Neuron (in vitro differentiated cells): ENCODE measurements around the gene MRPL18.
"Not testable (repeated sequence)": the region's sequence is repeated elsewhere in the genome, so short reads cannot be mapped to it uniquely, and the experiment has no call there.

Experiments used
- H2AFZ ChIP-seq: one replicate; pipeline ENCODE4 v1.6.1; 2013; ENCODE audit warnings: low read depth, mild to moderate bottlenecking, inconsistent platforms, low read length, moderate library complexity
- H3K27me3 ChIP-seq: one replicate; pipeline ENCODE4 v1.6.1; 2013; ENCODE audit warnings: low read length; ENCODE audit not compliant: insufficient read depth
- H3K36me3 ChIP-seq: one replicate; pipeline ENCODE4 v1.6.1; 2013; ENCODE audit warnings: low read length; ENCODE audit not compliant: insufficient read depth
- H3K4me1 ChIP-seq: one replicate; pipeline ENCODE4 v1.6.1; 2013; ENCODE audit warnings: low read length; ENCODE audit not compliant: insufficient read depth
- H3K4me3 ChIP-seq: 2 replicates; pipeline ENCODE4 v1.5.1; 2013; ENCODE audit warnings: mild to moderate bottlenecking, low read length, moderate library complexity
- H3K9me3 ChIP-seq: one replicate; pipeline ENCODE4 v1.6.1; 2013; ENCODE audit warnings: low read length

Gene MRPL18

GRCh38 chr6:159789377-159790148 lies 704 bp upstream of the MRPL18 start, which contains the start of gene TCP1:
Gene TCP1, minus strand, starts transcription at chr6:159789602. Its CDS starts 134 bp downstream, at chr6:159789468.
- H2AFZ ChIP-seq = peak within 1 kb of the TSS; percentile 47
- H3K4me1 ChIP-seq = peaks cover 29% of the 10 kb centered on the region
- no peaks in the 10 kb centered on the region for H3K9me3 ChIP-seq
- H3K36me3 ChIP-seq = peaks cover 62% of the 10 kb centered on the region
- no peaks in the 10 kb centered on the region for H3K27me3 ChIP-seq
- H3K4me3 ChIP-seq = peak within 1 kb of the TSS; percentile 66

- peak overlapping the region; percentile 66 for H3K4me3 ChIP-seq
- no peaks in the 10 kb centered on the region for H3K27me3 ChIP-seq
- no peak overlapping the region for H2AFZ ChIP-seq
- H3K36me3 ChIP-seq = peaks cover 50% of the 10 kb centered on the region
- H3K9me3 ChIP-seq = no peaks in the 10 kb centered on the region
- peaks cover 29% of the 10 kb centered on the region for H3K4me1 ChIP-seq
Observed at GRCh38 chr6:159790956-159791598, 810 bp downstream of the MRPL18 start.

GRCh38 chr6:159794976-159795375 lies 4.7 kb downstream of the MRPL18 start:
- Histone ChIP-seq H3K36me3 (peaks cover 61% of the 10 kb centered on the region), H3K4me1 (peaks cover 18% of the 10 kb centered on the region)
- not testable (repeated sequence) for H3K27me3 ChIP-seq, H3K9me3 ChIP-seq, H2AFZ ChIP-seq, H3K4me3 ChIP-seq

GRCh38 chr6:159797554-159797953 lies 7.3 kb downstream of the MRPL18 start:
- peaks cover 53% of the 10 kb centered on the region for H3K36me3 ChIP-seq

GRCh38 chr6:159800141-159800865 lies 10.0 kb downstream of the MRPL18 start, which contains the start of gene PNLDC1:
Gene PNLDC1, plus strand, starts transcription at chr6:159800276. Its CDS starts 32 bp downstream, at chr6:159800308.
- Histone ChIP-seq H3K9me3 (no peaks in the 10 kb centered on the region), H3K27me3 (no peaks in the 10 kb centered on the region), H3K36me3 (peaks cover 37% of the 10 kb centered on the region), H2AFZ (no peak within 1 kb of the TSS), H3K4me1 (no peaks in the 10 kb centered on the region), H3K4me3 (no peak within 1 kb of the TSS)

More at GRCh38 chr6:159797554-159797953, 7.3 kb downstream of the MRPL18 start:
- Histone ChIP-seq H3K9me3 (no peaks in the 10 kb centered on the region), H2AFZ (no peak overlapping the region), H3K27me3 (no peaks in the 10 kb centered on the region), H3K4me1 (no peaks in the 10 kb centered on the region), H3K4me3 (no peak overlapping the region)

GRCh38 chr6:159801935-159802334 lies 11.7 kb downstream of the MRPL18 start:
- H3K36me3 ChIP-seq = peaks cover 26% of the 10 kb centered on the region
- H3K27me3 ChIP-seq = no peaks in the 10 kb centered on the region
- no peak overlapping the region for H2AFZ ChIP-seq
- no peaks in the 10 kb centered on the region for H3K9me3 ChIP-seq
- H3K4me1 ChIP-seq = no peaks in the 10 kb centered on the region
- H3K4me3 ChIP-seq = no peak overlapping the region

GRCh38 chr6:159804504-159804903 lies 14.2 kb downstream of the MRPL18 start:
- Histone ChIP-seq H3K9me3 (no peaks in the 10 kb centered on the region), H2AFZ (no peak overlapping the region), H3K36me3 (peaks cover 5% of the 10 kb centered on the region), H3K4me3 (no peak overlapping the region), H3K4me1 (no peaks in the 10 kb centered on the region), H3K27me3 (no peaks in the 10 kb centered on the region)

GRCh38 chr6:159805440-159806020 lies 15.3 kb downstream of the MRPL18 start:
- H3K36me3 ChIP-seq = no peaks in the 10 kb centered on the region
- no peak overlapping the region for H3K4me3 ChIP-seq
- H3K9me3 ChIP-seq = no peaks in the 10 kb centered on the region
- peaks cover 3% of the 10 kb centered on the region for H3K4me1 ChIP-seq
- no peaks in the 10 kb centered on the region for H3K27me3 ChIP-seq
- H2AFZ ChIP-seq = no peak overlapping the region

GRCh38 chr6:159806021-159806458 lies 15.8 kb downstream of the MRPL18 start:
- no peaks in the 10 kb centered on the region for H3K36me3 ChIP-seq
- no peaks in the 10 kb centered on the region for H3K9me3 ChIP-seq
- H3K27me3 ChIP-seq = no peaks in the 10 kb centered on the region
- H3K4me1 ChIP-seq = peaks cover 8% of the 10 kb centered on the region
- no peak overlapping the region for H2AFZ ChIP-seq
- no peak overlapping the region for H3K4me3 ChIP-seq

- Histone ChIP-seq H2AFZ (no peak overlapping the region), H3K4me3 (no peak overlapping the region), H3K9me3 (no peaks in the 10 kb centered on the region), H3K4me1 (peaks cover 8% of the 10 kb centered on the region), H3K36me3 (no peaks in the 10 kb centered on the region), H3K27me3 (no peaks in the 10 kb centered on the region)
Observed at GRCh38 chr6:159807150-159807858, 17.0 kb downstream of the MRPL18 start.

GRCh38 chr6:159808647-159809046 lies 18.4 kb downstream of the MRPL18 start:
- Histone ChIP-seq H3K9me3 (no peaks in the 10 kb centered on the region), H2AFZ (no peak overlapping the region), H3K36me3 (no peaks in the 10 kb centered on the region), H3K4me3 (no peak overlapping the region), H3K4me1 (peaks cover 8% of the 10 kb centered on the region), H3K27me3 (no peaks in the 10 kb centered on the region)

GRCh38 chr6:159809149-159809548 lies 18.9 kb downstream of the MRPL18 start:
- Histone ChIP-seq H3K4me1 (peaks cover 8% of the 10 kb centered on the region), H3K4me3 (no peak overlapping the region), H3K27me3 (no peaks in the 10 kb centered on the region), H3K9me3 (no peaks in the 10 kb centered on the region), H2AFZ (no peak overlapping the region), H3K36me3 (no peaks in the 10 kb centered on the region)
